K562 (cell line): ENCODE data around the gene STK26. TPM values are rescaled to one million over a fixed set of nuclear protein-coding genes. Genes with fewer than 3 reads are reported as not detected.

Experiments used
- ATAC-seq: fragments of 200-7000 bp; cut with Tn5 transposase; 3 replicates; pipeline ENCODE4 v1.9.1; 2020; ENCODE audit warnings: moderate library complexity
- BruUV-seq: library from RNA; stranded (reverse); fragments of 400-500 nt; replicated peaks from 2 replicates; lab custom pipeline; 2021; lab: Mats Ljungman, UMichigan
- CTCF ChIA-PET: fragments of 300-600 bp; formaldehyde crosslinking; extraction: SDS; loops from one replicate; lab custom pipeline; 2021; ENCODE audit warnings: low intra/inter-chr PET ratio; lab: Yijun Ruan, JAX
- POLR2A ChIA-PET: fragments of 300-600, 350-650 bp; sonication (Branson Sonifier 250); formaldehyde crosslinking; extraction: SDS; loops from one replicate; lab custom pipeline; 2021; ENCODE audit warnings: antibody characterized with exemption, inconsistent platforms; lab: Yijun Ruan, JAX
- DNase-seq, 4 experiments: peaks; one replicate each; pipeline versions ENCODE4 v3.0.0 to v3.0.0-alpha.2; 2011 to 2018; ENCODE audit warnings: low spot score in 3 of 4, mixed read lengths in 3 of 4; ENCODE audit errors: extremely low read depth in 1 of 4
- FAIRE-seq: peaks from 2 replicates; lab custom pipeline; 2011; peaks lifted over from hg19 to GRCh38; lab: Jason Lieb, UNC
- H2AFZ ChIP-seq: 2 replicates; pipeline ENCODE4 v1.6.0; 2011; ENCODE audit warnings: low read depth, low read length, control low read depth, inconsistent platforms
- H3K27ac ChIP-seq: fragments of 200-600 bp; 3 replicates; pipeline ENCODE4 v1.8.0; 2011; ENCODE audit warnings: low read depth, mild to moderate bottlenecking, control low read depth, inconsistent platforms, low read length, moderate library complexity, mixed read lengths; ENCODE audit errors: extremely low read depth
- H3K27me3 ChIP-seq, 2 experiments: fragments of 300-600 bp in 1 of 2; 2 replicates in 1 of 2; 3 replicates in 1 of 2; pipeline versions ENCODE4 v1.6.0 to v1.8.0; 2011; ENCODE audit warnings: inconsistent platforms in 2 of 2, low read length in 2 of 2, mild to moderate bottlenecking in 1 of 2, mixed read lengths in 1 of 2, moderate library complexity in 1 of 2; ENCODE audit not compliant: control insufficient read depth in 2 of 2, insufficient read depth in 2 of 2
- H3K36me3 ChIP-seq: fragments of 300-600 bp; 3 replicates; pipeline ENCODE4 v1.8.0; 2011; ENCODE audit warnings: mild to moderate bottlenecking, low read length, inconsistent platforms; ENCODE audit not compliant: control insufficient read depth, insufficient read depth
- H3K4me1 ChIP-seq, 2 experiments: fragments of 200-600 bp in 1 of 2; replicated peaks in 1 of 2; 2 replicates in 1 of 2; 3 replicates in 1 of 2; pipeline versions ENCODE4 v1.5.1 to v1.8.0; 2011; ENCODE audit warnings: inconsistent platforms in 2 of 2, low read length in 2 of 2, mild to moderate bottlenecking in 1 of 2, mixed read lengths in 1 of 2, moderate library complexity in 1 of 2; ENCODE audit not compliant: control insufficient read depth in 2 of 2, insufficient read depth in 2 of 2
- H3K4me2 ChIP-seq: 2 replicates; pipeline ENCODE4 v1.6.1; 2011; ENCODE audit warnings: low read length, control low read depth, inconsistent platforms, mixed read lengths; ENCODE audit not compliant: insufficient read depth
- H3K4me3 ChIP-seq: fragments of 200-600 bp; sonication (generic), shearing (Covaris generic); 2 replicates; pipeline ENCODE4 v1.5.1; 2016; ENCODE audit warnings: control low read depth, inconsistent platforms
- H3K79me2 ChIP-seq: fragments of 200-600 bp; 3 replicates; pipeline ENCODE4 v1.8.0; 2011; ENCODE audit warnings: low read length, inconsistent platforms; ENCODE audit not compliant: control insufficient read depth, insufficient read depth
- H3K9ac ChIP-seq, 2 experiments: 2 replicates each; pipeline versions ENCODE4 v1.6.0 to v1.6.1; 2011; ENCODE audit warnings: low read depth in 2 of 2, low read length in 2 of 2, control low read depth in 1 of 2, inconsistent platforms in 1 of 2, mild to moderate bottlenecking in 1 of 2, mixed read lengths in 1 of 2; ENCODE audit not compliant: insufficient read depth in 1 of 2
- H3K9me1 ChIP-seq: one replicate; pipeline ENCODE4 v1.6.0; 2011; ENCODE audit warnings: inconsistent platforms, mild to moderate bottlenecking, low read length, moderate library complexity; ENCODE audit not compliant: control insufficient read depth, insufficient read depth
- H3K9me3 ChIP-seq: replicated peaks from 2 replicates; pipeline ENCODE4 v1.5.1; 2011; ENCODE audit warnings: low read depth, low read length, inconsistent platforms; ENCODE audit not compliant: control insufficient read depth, insufficient read depth
- H4K20me1 ChIP-seq: replicated peaks from 2 replicates; pipeline ENCODE4 v1.6.1; 2011; ENCODE audit warnings: low read length, inconsistent platforms, mixed read lengths; ENCODE audit not compliant: control insufficient read depth, insufficient read depth
- ARNT ChIP-seq, 2 experiments: fragments of 450-650 bp; IDR thresholded peaks; 2 replicates each; pipeline ENCODE4 v1.6.1; 2016; ENCODE audit warnings: mild to moderate bottlenecking in 1 of 2
- FOSL1 ChIP-seq: fragments of 200-800 bp; sonication (Bioruptor generic); conservative IDR thresholded peaks from 2 replicates; pipeline ENCODE4 v1.6.1; 2016; ENCODE audit warnings: missing genetic modification characterization, missing compliant biosample characterization
- FOXJ3 ChIP-seq: sonication (generic); formaldehyde crosslinking; IDR thresholded peaks from 2 replicates; pipeline ENCODE4 v1.4.0; 2020; ENCODE audit warnings: mild to moderate bottlenecking, missing genetic modification reagents
- FOXK2 ChIP-seq, 2 experiments: fragments of 450-650 bp; IDR thresholded peaks in 1 of 2; conservative IDR thresholded peaks in 1 of 2; 2 replicates each; pipeline ENCODE4 v1.6.1; 2016; ENCODE audit warnings: low read depth in 2 of 2, mild to moderate bottlenecking in 1 of 2
- GMEB1 ChIP-seq: fragments of 250-450 bp; sonication (Bioruptor Pico); IDR thresholded peaks from 2 replicates; pipeline ENCODE4 v1.4.0; 2020; ENCODE audit warnings: mild to moderate bottlenecking
- JUND ChIP-seq, 2 experiments: IDR thresholded peaks; 2 replicates in 1 of 2; 3 replicates in 1 of 2; pipeline ENCODE4 v1.6.1; 2011; ENCODE audit warnings: borderline replicate concordance in 2 of 2, low read depth in 2 of 2, low read length in 2 of 2, improper control_type of control experiment in 1 of 2, missing biosample characterization in 1 of 2, missing genetic modification characterization in 1 of 2, missing genetic modification reagents in 1 of 2
- POLR2AphosphoS2 ChIP-seq: IDR thresholded peaks from 2 replicates; pipeline ENCODE4 v1.6.1; 2012; ENCODE audit warnings: low read length, improper control_type of control experiment
- PRMT5 ChIP-seq: sonication (generic); formaldehyde crosslinking; IDR thresholded peaks from 2 replicates; pipeline ENCODE4 v1.5.0; 2020; ENCODE audit warnings: missing genetic modification reagents
- SIN3A ChIP-seq, 2 experiments: fragments of 150-350 bp in 1 of 2; IDR thresholded peaks; 2 replicates each; pipeline ENCODE4 v1.6.1; 2011 to 2016; ENCODE audit warnings: borderline replicate concordance in 2 of 2, low read depth in 2 of 2, low read length in 2 of 2, mild to moderate bottlenecking in 2 of 2, moderate library complexity in 2 of 2; ENCODE audit not compliant: control insufficient read depth in 1 of 2
- TEAD1 ChIP-seq, 2 experiments: fragments of 450-650 bp in 1 of 2; sonication (generic) in 1 of 2; formaldehyde crosslinking; IDR thresholded peaks; 2 replicates each; pipeline versions ENCODE4 v1.4.0 to v1.8.0; 2020 to 2022; ENCODE audit warnings: mild to moderate bottlenecking in 2 of 2, missing genetic modification reagents in 1 of 2
- TRIM25 ChIP-seq: fragments of 450-650 bp; IDR thresholded peaks from 2 replicates; pipeline ENCODE4 v1.7.0; 2016; ENCODE audit warnings: borderline replicate concordance
- WGBS: fragments of 100-300 bp; shearing (Covaris generic); methylation state at CpG from one replicate; pipeline ENCODE4 v1.1.6; 2016; ENCODE audit warnings: low coverage, mixed read lengths; ENCODE audit not compliant: insufficient coverage; ENCODE audit errors: missing lambda C conversion rate; 5-methylcytosine and 5-hydroxymethylcytosine counted together
- in situ Hi-C: fragments of 300-500 bp; cut with MboI; formaldehyde crosslinking; loops from 4 replicates; pipeline ENCODE4 v1.15.0; 2018; ENCODE audit warnings: inconsistent platforms, mixed read lengths
- intact Hi-C: fragments of 100-400 bp; cut with micrococcal nuclease; formaldehyde crosslinking; loops from 2 replicates; pipeline ENCODE4 v1.14.2; 2022
- polyA plus RNA-seq, 8 experiments: library from polyadenylated mRNA; depleted of rRNA in 4 of 8; stranded (reverse) in 5 of 8; unstranded in 3 of 8; fragments of >200 nt; fragmentation: Nextera tagmentation in 2 of 8; fragmentation: Illumina TruSeq in 1 of 8; extraction: Ambion mirVana in 2 of 8; extraction: Trizol in 1 of 8; gene quantifications; 2 replicates each; pipeline versions ENCODE4 v1.2.1 to v1.2.3, GENCODE V29; 2011 to 2014; ENCODE audit warnings: inconsistent platforms in 1 of 8, missing spikeins in 1 of 8
- total RNA-seq, 7 experiments: library from RNA; depleted of rRNA in 6 of 7; stranded (reverse); fragments of >200 nt in 6 of 7; fragmentation: Illumina TruSeq in 2 of 7; extraction: Trizol in 2 of 7; gene quantifications; 2 replicates each; pipeline versions ENCODE4 v1.2.1 to v1.2.3, GENCODE V29; 2011 to 2021; ENCODE audit warnings: low replicate concordance in 1 of 7

The STK26 gene
- total and polyA plus RNA-seq, 9 of the 15 experiments (the other 6 are each of a cell fraction or from before 2014, with no cell fraction given) = 28.1 to 72.9 (median 50.1) TPM

- TF ChIP-seq FOXJ3 (CRISPR knock-in tag) (no peak), TEAD1 (CRISPR knock-in tag; IDR thresholded peaks at IDR 0.05) (no peak), POLR2AphosphoS2 (no peak), GMEB1 (no peak), TRIM25 (no peak)
- TF ChIP-seq, all 486 proteins: peak for 0
These were observed 17.0 kb downstream of the STK26 start (continued) for GRCh38 chrX:132040066-132040465.

- intact Hi-C loops = no loop called here
- FAIRE-seq (peak; percentile 65), ATAC-seq (no peak)
- Histone ChIP-seq H3K79me2 (peaks cover 96% of the 10 kb centered on the region), H3K4me1 (peaks cover 0 to 17% of the 10 kb centered on the region in 2 experiments; a peak in 2 of 5 replicates), H3K9me1 (no peaks in the 10 kb centered on the region), H3K9ac (no peak overlapping the region), H3K4me3 (no peak overlapping the region)
- POLR2A ChIA-PET = interaction anchor here (0.7 kb wide), 1 partner anchor 185 kb away, joined by 3 read pairs; no protein-coding TSS in a partner anchor
- no peak for TF ChIP-seq ARNT (IDR thresholded peaks at IDR 0.05)
- no peak for TF ChIP-seq SIN3A (IDR thresholded peaks at IDR 0.05; ENCODE audit: borderline replicate concordance in 2 of 2, control insufficient read depth in 1 of 2, low read depth in 2 of 2, low read length in 2 of 2)
- TF ChIP-seq FOSL1 (tag) = 0 out of 2 replicates have a peak, but pooled peaks have one; percentile 21
- TF ChIP-seq FOXK2 (conservative IDR thresholded peaks at IDR 0.05 in 1 of 2, IDR thresholded peaks at IDR 0.05 in 1 of 2; ENCODE audit: low read depth in 2 of 2) = 0 out of 4 replicates have a peak, but pooled peaks of 1 of the 2 experiments have one; percentile 19
- peak; percentile 19; the same call in 1 of the 2 replicates for TF ChIP-seq JUND (IDR thresholded peaks at IDR 0.05; ENCODE audit: borderline replicate concordance, low read depth, low read length)
- no peak for TF ChIP-seq JUND (tag; IDR thresholded peaks at IDR 0.05; ENCODE audit: borderline replicate concordance, low read depth, low read length)
- no peak for TF ChIP-seq PRMT5
- TF ChIP-seq, all 486 proteins: peak for 3
- Histone ChIP-seq H3K27ac (no peak overlapping the region), H4K20me1 (peaks cover 5% of the 10 kb centered on the region; the same call in 1 of the 2 replicates), H3K27me3 (no peaks in the 10 kb centered on the region), H3K4me2 (no peak overlapping the region), H3K36me3 (peaks cover 2% of the 10 kb centered on the region; the same call in 1 of the 3 replicates), H3K9me3 (no peaks in the 10 kb centered on the region), H2AFZ (no peak overlapping the region)
- no TSS peak for BruUV-seq
- CTCF ChIA-PET = no interaction called here
- in situ Hi-C loops = no loop called here
- 51% methylated on average over 4 of the region's 4 CpGs for WGBS
- DNase-seq = no peak
These were observed 17.9 kb downstream of the STK26 start for GRCh38 chrX:132041015-132041414.
